HL-60 (cell line): ENCODE results near the gene CNST.
"Not testable (repeated sequence)": the region's sequence is repeated elsewhere in the genome, so short reads cannot be mapped to it uniquely, and the experiment has no call there.

Experiments used
- GABPA ChIP-seq: IDR thresholded peaks from 2 replicates; pipeline ENCODE4 v1.6.1; 2012; ENCODE audit warnings: low read depth
- POLR2AphosphoS5 ChIP-seq: IDR thresholded peaks from 2 replicates; pipeline ENCODE4 v1.6.1; 2012; ENCODE audit warnings: low read depth
- SPI1 ChIP-seq: IDR thresholded peaks from 2 replicates; pipeline ENCODE4 v1.6.1; 2012; ENCODE audit warnings: low read depth, mild to moderate bottlenecking, borderline replicate concordance
- TF ChIP-seq, protein P1 (sequence below): IDR thresholded peaks from one replicate; pipeline ENCODE4 v1.5.1; 2011; ENCODE audit warnings: low read length, control low read depth, inconsistent platforms; ENCODE audit not compliant: insufficient read depth
- TF ChIP-seq, protein P2 (sequence below): IDR thresholded peaks from 2 replicates; pipeline ENCODE4 v1.6.1; 2012; ENCODE audit warnings: low read depth; ENCODE audit not compliant: insufficient replicate concordance

DNA sequence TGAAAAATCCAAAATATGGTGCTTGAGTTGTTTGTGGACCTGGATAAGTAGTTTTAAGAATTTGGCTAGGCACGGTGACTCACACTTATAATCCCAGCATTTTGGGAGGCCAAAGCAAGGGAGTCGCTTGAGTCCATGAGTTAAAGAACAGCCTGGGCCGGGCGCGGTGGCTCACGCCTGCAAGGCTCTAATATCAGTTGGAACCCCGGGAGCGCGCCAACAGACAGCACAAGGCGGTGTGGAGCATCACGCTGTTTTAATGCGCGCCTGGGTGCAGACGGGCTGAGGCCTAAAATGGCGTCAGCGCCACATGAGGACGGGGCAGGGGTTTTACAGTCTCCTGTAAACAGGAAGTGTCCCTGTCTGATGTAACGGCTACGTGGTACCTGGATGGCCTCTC lies 39.0 kb downstream of the CNST start:
- not testable (repeated sequence) for TF ChIP-seq POLR2AphosphoS5, GABPA, SPI1
- TF ChIP-seq, protein P1, sequence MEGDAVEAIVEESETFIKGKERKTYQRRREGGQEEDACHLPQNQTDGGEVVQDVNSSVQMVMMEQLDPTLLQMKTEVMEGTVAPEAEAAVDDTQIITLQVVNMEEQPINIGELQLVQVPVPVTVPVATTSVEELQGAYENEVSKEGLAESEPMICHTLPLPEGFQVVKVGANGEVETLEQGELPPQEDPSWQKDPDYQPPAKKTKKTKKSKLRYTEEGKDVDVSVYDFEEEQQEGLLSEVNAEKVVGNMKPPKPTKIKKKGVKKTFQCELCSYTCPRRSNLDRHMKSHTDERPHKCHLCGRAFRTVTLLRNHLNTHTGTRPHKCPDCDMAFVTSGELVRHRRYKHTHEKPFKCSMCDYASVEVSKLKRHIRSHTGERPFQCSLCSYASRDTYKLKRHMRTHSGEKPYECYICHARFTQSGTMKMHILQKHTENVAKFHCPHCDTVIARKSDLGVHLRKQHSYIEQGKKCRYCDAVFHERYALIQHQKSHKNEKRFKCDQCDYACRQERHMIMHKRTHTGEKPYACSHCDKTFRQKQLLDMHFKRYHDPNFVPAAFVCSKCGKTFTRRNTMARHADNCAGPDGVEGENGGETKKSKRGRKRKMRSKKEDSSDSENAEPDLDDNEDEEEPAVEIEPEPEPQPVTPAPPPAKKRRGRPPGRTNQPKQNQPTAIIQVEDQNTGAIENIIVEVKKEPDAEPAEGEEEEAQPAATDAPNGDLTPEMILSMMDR, result not testable (repeated sequence)
- TF ChIP-seq, protein P2, sequence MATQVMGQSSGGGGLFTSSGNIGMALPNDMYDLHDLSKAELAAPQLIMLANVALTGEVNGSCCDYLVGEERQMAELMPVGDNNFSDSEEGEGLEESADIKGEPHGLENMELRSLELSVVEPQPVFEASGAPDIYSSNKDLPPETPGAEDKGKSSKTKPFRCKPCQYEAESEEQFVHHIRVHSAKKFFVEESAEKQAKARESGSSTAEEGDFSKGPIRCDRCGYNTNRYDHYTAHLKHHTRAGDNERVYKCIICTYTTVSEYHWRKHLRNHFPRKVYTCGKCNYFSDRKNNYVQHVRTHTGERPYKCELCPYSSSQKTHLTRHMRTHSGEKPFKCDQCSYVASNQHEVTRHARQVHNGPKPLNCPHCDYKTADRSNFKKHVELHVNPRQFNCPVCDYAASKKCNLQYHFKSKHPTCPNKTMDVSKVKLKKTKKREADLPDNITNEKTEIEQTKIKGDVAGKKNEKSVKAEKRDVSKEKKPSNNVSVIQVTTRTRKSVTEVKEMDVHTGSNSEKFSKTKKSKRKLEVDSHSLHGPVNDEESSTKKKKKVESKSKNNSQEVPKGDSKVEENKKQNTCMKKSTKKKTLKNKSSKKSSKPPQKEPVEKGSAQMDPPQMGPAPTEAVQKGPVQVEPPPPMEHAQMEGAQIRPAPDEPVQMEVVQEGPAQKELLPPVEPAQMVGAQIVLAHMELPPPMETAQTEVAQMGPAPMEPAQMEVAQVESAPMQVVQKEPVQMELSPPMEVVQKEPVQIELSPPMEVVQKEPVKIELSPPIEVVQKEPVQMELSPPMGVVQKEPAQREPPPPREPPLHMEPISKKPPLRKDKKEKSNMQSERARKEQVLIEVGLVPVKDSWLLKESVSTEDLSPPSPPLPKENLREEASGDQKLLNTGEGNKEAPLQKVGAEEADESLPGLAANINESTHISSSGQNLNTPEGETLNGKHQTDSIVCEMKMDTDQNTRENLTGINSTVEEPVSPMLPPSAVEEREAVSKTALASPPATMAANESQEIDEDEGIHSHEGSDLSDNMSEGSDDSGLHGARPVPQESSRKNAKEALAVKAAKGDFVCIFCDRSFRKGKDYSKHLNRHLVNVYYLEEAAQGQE, result not testable (repeated sequence)
